GM18505 (cell line): ENCODE data around the gene PRKN.

Source experiments
- ATAC-seq: cut with Tn5 transposase; IDR thresholded peaks from one replicate; pipeline ENCODE4 v1.9.1; 2021; ENCODE audit not compliant: unreplicated experiment
- POLR2A ChIP-seq: IDR thresholded peaks from 4 replicates; pipeline ENCODE4 v1.6.1; 2011; ENCODE audit warnings: borderline replicate concordance; ENCODE audit not compliant: insufficient read depth, insufficient read length; ENCODE audit errors: extremely low read depth

The PRKN gene

DNA sequence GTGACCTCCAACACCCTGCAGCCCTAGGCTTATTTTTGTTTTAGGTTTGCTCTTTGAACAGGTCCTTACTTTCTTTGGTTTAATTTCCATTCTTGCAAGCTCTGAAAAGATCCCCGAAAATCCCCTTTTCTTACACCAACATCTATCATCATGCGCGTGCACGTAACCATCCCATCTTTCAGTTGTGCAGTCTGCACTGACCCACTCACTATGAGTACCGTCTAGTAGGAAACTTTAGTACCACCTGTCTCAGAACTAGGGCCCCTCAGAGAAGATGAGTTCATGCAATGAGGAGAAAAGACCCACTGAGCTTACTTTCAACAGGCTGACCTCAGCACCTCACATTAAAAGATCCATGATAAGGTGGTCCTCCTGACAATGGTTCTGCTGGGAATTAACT lies 1333.1 kb downstream of the PRKN start:
- no peak for ATAC-seq
- TF ChIP-seq POLR2A: no peak

GRCh38 chr6:161393839-161394364 lies 1333.7 kb downstream of the PRKN start:
- peak; percentile 100 for ATAC-seq
- TF ChIP-seq POLR2A: no peak

GRCh38 chr6:161393292-161393691 lies 1334.3 kb downstream of the PRKN start:
- no peak for TF ChIP-seq POLR2A
- ATAC-seq: no peak

GRCh38 chr6:161389756-161390155 lies 1337.8 kb downstream of the PRKN start:
- no peak for TF ChIP-seq POLR2A
- no peak for ATAC-seq

DNA sequence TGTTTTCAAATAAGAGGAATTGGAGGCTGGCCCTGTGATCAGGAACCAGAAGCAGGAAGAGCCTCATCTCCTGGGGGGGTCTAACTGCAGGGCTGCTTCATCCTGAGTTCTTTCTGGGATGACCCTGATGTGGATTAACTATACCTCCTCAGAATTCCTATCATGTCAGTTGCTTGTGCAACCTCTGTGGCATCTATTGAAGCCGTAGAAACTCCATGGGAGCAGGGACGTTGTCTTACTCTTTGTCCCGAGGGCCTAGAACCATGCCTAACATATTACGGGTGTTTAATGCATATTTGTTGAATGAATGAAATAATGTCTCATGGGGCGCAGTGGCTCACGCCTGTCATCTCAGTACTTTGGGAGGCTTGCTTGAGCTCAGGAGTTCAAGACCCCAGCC lies 1343.6 kb downstream of the PRKN start:
- no peak for ATAC-seq
- TF ChIP-seq POLR2A: no peak

- no peak for ATAC-seq
- no peak for TF ChIP-seq POLR2A
Observed at GRCh38 chr6:161379834-161380582, 1347.6 kb downstream of the PRKN start.

DNA sequence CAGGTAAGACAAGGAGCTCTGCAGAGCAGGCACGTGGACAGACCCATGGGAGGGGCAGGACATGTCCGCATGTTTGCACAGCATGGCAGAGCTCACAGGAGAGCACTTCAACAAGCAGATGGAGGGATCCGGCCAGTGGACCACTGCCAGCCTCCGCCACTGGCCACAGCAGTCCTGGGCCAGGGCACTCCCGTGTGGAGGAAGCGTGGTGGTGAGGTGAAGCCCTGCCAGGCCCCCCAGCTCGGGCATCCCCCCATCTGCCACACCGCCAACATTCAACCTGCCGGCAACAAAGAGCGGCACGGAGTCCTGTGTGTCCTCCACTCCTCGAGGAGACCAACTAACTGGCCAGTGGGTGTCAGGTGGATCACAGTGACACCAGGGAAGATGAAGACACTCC lies 1349.5 kb downstream of the PRKN start:
- no peak for TF ChIP-seq POLR2A
- ATAC-seq: no peak

GRCh38 chr6:161377116-161377515 lies 1350.5 kb downstream of the PRKN start:
- no peak for TF ChIP-seq POLR2A
- ATAC-seq: no peak

- no peak for TF ChIP-seq POLR2A
- ATAC-seq: no peak
Observed at GRCh38 chr6:161376367-161376766, 1351.2 kb downstream of the PRKN start.

GRCh38 chr6:161374971-161375873 lies 1352.3 kb downstream of the PRKN start:
- no peak for ATAC-seq
- TF ChIP-seq POLR2A: no peak

DNA sequence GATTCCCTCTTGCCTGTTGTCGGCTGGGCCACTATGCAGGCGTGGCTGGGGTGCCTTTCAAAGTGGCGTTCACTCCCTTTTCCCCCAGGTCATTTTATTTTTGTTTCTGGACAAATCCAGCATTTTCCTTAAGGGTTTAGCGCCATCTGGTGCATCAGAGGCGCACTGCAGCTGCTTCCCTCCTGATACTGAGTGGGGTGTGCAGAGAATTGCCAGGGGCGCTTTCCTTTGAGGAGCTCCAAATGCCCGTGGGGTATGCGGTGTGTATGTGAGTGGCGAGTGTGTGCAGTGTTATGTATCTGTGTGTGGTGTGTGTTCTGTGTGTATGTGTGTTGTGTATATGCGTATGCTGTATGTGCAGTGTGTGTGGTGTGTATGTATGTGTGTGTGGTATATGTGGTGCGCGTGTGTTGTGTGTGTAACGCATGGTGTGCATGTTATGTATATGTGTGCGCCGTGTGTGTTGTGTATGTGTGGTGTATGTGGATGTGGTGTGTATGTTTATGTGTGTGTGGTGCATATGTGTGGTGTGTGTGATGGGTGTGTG lies 1353.6 kb downstream of the PRKN start:
- peak; percentile 42 for ATAC-seq
- TF ChIP-seq POLR2A: no peak

DNA sequence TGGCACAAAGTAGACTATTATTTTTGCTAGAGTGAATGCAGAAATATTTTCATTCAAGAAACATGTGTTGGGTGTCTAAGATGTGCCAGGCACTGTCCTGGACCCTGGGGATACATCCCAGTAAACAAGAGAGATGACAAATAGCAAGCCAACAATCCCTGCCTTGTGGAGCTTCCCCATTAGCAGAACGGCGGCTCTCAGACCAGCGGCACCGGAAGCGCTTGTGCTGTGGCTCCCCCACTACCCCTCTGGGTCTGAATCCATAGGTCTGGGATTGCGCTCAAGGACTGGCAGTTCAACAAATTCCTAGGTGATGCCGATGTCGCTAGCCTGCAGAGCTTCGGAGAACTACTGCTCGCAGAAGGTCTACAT lies 1355.2 kb downstream of the PRKN start:
- TF ChIP-seq POLR2A: no peak
- no peak for ATAC-seq

- no peak for TF ChIP-seq POLR2A
- peak; percentile 88 for ATAC-seq
Observed at GRCh38 chr6:161370880-161371279, 1356.7 kb downstream of the PRKN start.
